K562 (cell line): ENCODE measurements around the gene TANK. TPM values are rescaled to one million over a fixed set of nuclear protein-coding genes. Genes with fewer than 3 reads are reported as not detected.

Experiments
- GABPB2 ChIP-seq: fragments of 250-450 bp; sonication (Bioruptor Pico); conservative IDR thresholded peaks from 2 replicates; pipeline ENCODE4 v1.5.1; 2021; ENCODE audit warnings: mild to moderate bottlenecking
- MTA1 ChIP-seq: fragments of 450-650 bp; IDR thresholded peaks from 2 replicates; pipeline ENCODE4 v1.6.1; 2017; ENCODE audit warnings: borderline replicate concordance
- MXI1 ChIP-seq: IDR thresholded peaks from 2 replicates; pipeline ENCODE4 v1.6.1; 2011; ENCODE audit warnings: low read depth, mild to moderate bottlenecking, improper control_type of control experiment, low read length
- PHF20 ChIP-seq: fragments of 450-650 bp; IDR thresholded peaks from 2 replicates; pipeline ENCODE4 v1.6.1; 2018; ENCODE audit not compliant: partially characterized antibody
- STAT5B ChIP-seq: fragments of 250-450 bp; sonication (Bioruptor Pico); IDR thresholded peaks from 2 replicates; pipeline ENCODE4 v1.8.0; 2021; ENCODE audit warnings: mild to moderate bottlenecking, inconsistent platforms
- TCF7L2 ChIP-seq: fragments of 150-350 bp; IDR thresholded peaks from 2 replicates; pipeline ENCODE4 v1.6.1; 2016; ENCODE audit warnings: low read depth, mild to moderate bottlenecking, low read length, moderate library complexity
- TFAP4 ChIP-seq: sonication (generic); formaldehyde crosslinking; IDR thresholded peaks from 2 replicates; pipeline ENCODE4 v1.8.0; 2022; ENCODE audit warnings: missing genetic modification reagents, mild to moderate bottlenecking, moderate library complexity, borderline replicate concordance
- ZNF318 ChIP-seq, 2 experiments: fragments of 450-650 bp; IDR thresholded peaks; 2 replicates each; pipeline ENCODE4 v1.6.1; 2016; ENCODE audit warnings: mild to moderate bottlenecking in 2 of 2, borderline replicate concordance in 1 of 2, low read depth in 1 of 2, moderate library complexity in 1 of 2
- ZNF407 ChIP-seq: fragments of 450-650 bp; IDR thresholded peaks from 2 replicates; pipeline ENCODE4 v1.6.1; 2016; ENCODE audit warnings: low read depth
- ZNF707 ChIP-seq: fragments of 250-450 bp; sonication (Bioruptor Pico); conservative IDR thresholded peaks from 2 replicates; pipeline ENCODE4 v1.8.0; 2022; ENCODE audit warnings: inconsistent platforms, mild to moderate bottlenecking, moderate library complexity
- polyA plus RNA-seq, 8 experiments: library from polyadenylated mRNA; depleted of rRNA in 4 of 8; stranded (reverse) in 5 of 8; unstranded in 3 of 8; fragments of >200 nt; fragmentation: Nextera tagmentation in 2 of 8; fragmentation: Illumina TruSeq in 1 of 8; extraction: Ambion mirVana in 2 of 8; extraction: Trizol in 1 of 8; gene quantifications; 2 replicates each; pipeline versions ENCODE4 v1.2.1 to v1.2.3, GENCODE V29; 2011 to 2014; ENCODE audit warnings: inconsistent platforms in 1 of 8, missing spikeins in 1 of 8
- total RNA-seq, 7 experiments: library from RNA; depleted of rRNA in 6 of 7; stranded (reverse); fragments of >200 nt in 6 of 7; fragmentation: Illumina TruSeq in 2 of 7; extraction: Trizol in 2 of 7; gene quantifications; 2 replicates each; pipeline versions ENCODE4 v1.2.1 to v1.2.3, GENCODE V29; 2011 to 2021; ENCODE audit warnings: low replicate concordance in 1 of 7

TANK gene
- total and polyA plus RNA-seq, 9 of the 15 experiments (the other 6 are each of a cell fraction or from before 2014, with no cell fraction given): 43.0 to 91.5 (median 54.4) TPM

GRCh38 chr2:161138429-161138828, 21.8 kb upstream of the TANK start (continued):
- TF ChIP-seq ZNF407: no peak
- no peak for TF ChIP-seq TFAP4 (CRISPR knock-in tag)
- no peak for TF ChIP-seq STAT5B (CRISPR knock-in tag)
- no peak for TF ChIP-seq ZNF318 (IDR thresholded peaks at IDR 0.05; ENCODE audit: borderline replicate concordance in 1 of 2, low read depth in 1 of 2)
- no peak for TF ChIP-seq MTA1
- no peak for TF ChIP-seq MXI1
- TF ChIP-seq PHF20: no peak
- TF ChIP-seq GABPB2 (CRISPR knock-in tag): no peak
- no peak for TF ChIP-seq ZNF707
- no peak for TF ChIP-seq TCF7L2
